Right atrium auricular region (tissue), 2 donors: ENCODE data around the gene FZR1. TPM values are rescaled to one million over a fixed set of nuclear protein-coding genes. Genes with fewer than 3 reads are reported as not detected.
A peak's percentile ranks its signal among the peaks of the same experiment; 100 is the strongest.

ENCODE experiments used
- DNase-seq: peaks from one replicate; pipeline ENCODE4 v3.0.0-alpha.2; 2019; ENCODE audit warnings: low spot score
- H3K27ac ChIP-seq, 2 donors: fragments of 200-600 bp; sonication (generic); 1 replicate in 1 of 2; 2 replicates in 1 of 2; pipeline ENCODE4 v1.5.1; 2016 to 2019
- H3K27me3 ChIP-seq, 2 donors: fragments of 200-600 bp; sonication (generic); one replicate each; pipeline versions ENCODE4 v1.5.1 to v1.6.0; 2017 to 2019
- H3K36me3 ChIP-seq: fragments of 200-600 bp; sonication (generic); one replicate; pipeline ENCODE4 v1.5.1; 2016
- H3K4me1 ChIP-seq, 2 donors: fragments of 200-600 bp; sonication (generic); one replicate each; pipeline versions ENCODE4 v1.5.1 to v1.6.0; 2017 to 2019
- H3K4me3 ChIP-seq, 2 donors: fragments of 200-600 bp; sonication (generic); 1 replicate in 1 of 2; 2 replicates in 1 of 2; pipeline ENCODE4 v1.5.1; 2017 to 2019; ENCODE audit warnings: mild to moderate bottlenecking in 1 of 2, moderate library complexity in 1 of 2
- H3K9me3 ChIP-seq, 2 donors: fragments of 200-600 bp; sonication (generic); one replicate each; pipeline ENCODE4 v1.5.1; 2019
- total RNA-seq, 2 donors: library from RNA; depleted of rRNA; stranded (reverse); fragments of >200 nt; gene quantifications; one replicate each; pipeline ENCODE4 v1.1.0, GENCODE V29; 2016
- TF ChIP-seq, protein P1 (sequence below), 2 donors: fragments of 200-600 bp; sonication (generic); IDR thresholded peaks; one replicate each; pipeline ENCODE4 v1.5.1; 2019; ENCODE audit warnings: antibody characterized with exemption in 2 of 2

The FZR1 gene
- total RNA-seq, 2 donors from 2014 or later: 20.6 to 21.7 TPM

DNA sequence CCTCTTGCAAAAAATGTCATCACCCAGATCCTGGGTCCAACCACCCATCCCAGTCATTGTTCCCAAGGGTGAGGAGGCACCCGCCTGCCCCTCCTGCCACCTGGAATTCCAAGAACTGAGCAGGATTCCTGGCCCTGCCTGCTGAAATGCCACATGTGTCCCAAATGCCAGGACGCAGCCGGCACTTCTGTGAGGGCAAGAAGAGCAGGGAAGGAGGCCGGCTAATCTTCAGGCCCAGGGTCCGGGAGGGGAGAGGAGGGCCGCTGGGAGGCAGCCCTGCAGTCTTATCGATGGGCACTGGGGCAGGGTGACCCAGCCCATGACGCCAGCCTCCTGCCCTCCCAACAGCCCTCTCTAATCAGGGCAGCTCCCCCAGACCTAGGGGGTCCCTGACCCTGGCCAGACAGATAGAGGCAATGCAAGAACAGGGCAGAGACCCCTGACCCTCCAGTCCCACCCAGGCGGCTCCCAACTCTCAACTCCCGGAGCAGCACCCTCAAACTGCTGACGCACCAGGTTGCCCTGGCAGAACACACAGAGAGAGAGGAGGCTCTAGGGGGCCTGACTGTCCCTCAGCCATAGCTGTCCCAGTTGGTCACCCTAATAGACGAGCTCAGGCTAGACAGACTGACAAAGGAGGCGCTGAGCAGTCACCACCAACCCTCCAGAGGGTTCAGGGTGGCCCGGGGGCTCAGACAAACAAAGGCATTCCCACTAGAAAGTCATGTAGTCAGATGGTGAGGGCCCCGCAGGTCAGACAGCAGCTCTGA lies 49.7 kb downstream of the FZR1 start:
- TF ChIP-seq, protein P1, sequence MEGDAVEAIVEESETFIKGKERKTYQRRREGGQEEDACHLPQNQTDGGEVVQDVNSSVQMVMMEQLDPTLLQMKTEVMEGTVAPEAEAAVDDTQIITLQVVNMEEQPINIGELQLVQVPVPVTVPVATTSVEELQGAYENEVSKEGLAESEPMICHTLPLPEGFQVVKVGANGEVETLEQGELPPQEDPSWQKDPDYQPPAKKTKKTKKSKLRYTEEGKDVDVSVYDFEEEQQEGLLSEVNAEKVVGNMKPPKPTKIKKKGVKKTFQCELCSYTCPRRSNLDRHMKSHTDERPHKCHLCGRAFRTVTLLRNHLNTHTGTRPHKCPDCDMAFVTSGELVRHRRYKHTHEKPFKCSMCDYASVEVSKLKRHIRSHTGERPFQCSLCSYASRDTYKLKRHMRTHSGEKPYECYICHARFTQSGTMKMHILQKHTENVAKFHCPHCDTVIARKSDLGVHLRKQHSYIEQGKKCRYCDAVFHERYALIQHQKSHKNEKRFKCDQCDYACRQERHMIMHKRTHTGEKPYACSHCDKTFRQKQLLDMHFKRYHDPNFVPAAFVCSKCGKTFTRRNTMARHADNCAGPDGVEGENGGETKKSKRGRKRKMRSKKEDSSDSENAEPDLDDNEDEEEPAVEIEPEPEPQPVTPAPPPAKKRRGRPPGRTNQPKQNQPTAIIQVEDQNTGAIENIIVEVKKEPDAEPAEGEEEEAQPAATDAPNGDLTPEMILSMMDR (IDR thresholded peaks at IDR 0.05): no peak
- peaks cover 0 to 44% of the 10 kb centered on the region in 2 donors for H3K4me1 ChIP-seq
- no peaks in the 10 kb centered on the region for H3K36me3 ChIP-seq
- H3K27ac ChIP-seq: peak overlapping the region in 1 of 2 donors; percentile 84
- H3K9me3 ChIP-seq: no peaks in the 10 kb centered on the region
- H3K27me3 ChIP-seq: no peaks in the 10 kb centered on the region
- H3K4me3 ChIP-seq: peak overlapping the region; percentile 76 to 96
- no peak for DNase-seq

DNA sequence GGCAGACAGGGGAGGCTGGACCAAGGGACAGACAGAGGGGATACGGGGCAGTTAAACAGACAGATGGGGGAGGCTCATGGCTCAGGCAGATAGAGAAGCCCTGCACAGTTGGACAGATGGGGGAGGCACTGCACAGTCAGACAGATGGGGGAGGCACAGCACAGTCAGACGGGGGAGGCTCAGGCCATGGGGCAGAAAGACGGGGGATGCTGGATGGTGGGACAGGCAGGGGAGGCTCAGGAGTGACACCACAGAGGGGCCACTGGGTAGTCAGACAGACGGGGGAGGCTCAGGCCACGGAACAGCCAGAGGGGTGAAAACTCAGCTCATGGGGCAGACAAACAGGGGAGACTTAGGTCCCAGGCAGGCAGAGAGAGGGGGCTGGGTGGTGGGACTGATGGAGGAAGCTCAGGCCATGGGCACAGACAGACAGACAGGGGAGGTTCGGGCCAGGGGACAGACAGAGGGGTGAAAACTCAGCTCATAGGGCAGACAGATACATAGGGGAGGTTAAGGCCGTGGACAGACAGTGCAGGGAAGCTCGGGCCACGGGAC lies 50.4 kb downstream of the FZR1 start:
- TF ChIP-seq, protein P1 (IDR thresholded peaks at IDR 0.05): no peak
- Histone ChIP-seq H3K4me3 (peak overlapping the region; percentile 76 to 96), H3K27me3 (no peaks in the 10 kb centered on the region), H3K36me3 (no peaks in the 10 kb centered on the region), H3K4me1 (peaks cover 0 to 44% of the 10 kb centered on the region in 2 donors), H3K9me3 (no peaks in the 10 kb centered on the region), H3K27ac (peak overlapping the region in 1 of 2 donors; percentile 84)
- DNase-seq: no peak

DNA sequence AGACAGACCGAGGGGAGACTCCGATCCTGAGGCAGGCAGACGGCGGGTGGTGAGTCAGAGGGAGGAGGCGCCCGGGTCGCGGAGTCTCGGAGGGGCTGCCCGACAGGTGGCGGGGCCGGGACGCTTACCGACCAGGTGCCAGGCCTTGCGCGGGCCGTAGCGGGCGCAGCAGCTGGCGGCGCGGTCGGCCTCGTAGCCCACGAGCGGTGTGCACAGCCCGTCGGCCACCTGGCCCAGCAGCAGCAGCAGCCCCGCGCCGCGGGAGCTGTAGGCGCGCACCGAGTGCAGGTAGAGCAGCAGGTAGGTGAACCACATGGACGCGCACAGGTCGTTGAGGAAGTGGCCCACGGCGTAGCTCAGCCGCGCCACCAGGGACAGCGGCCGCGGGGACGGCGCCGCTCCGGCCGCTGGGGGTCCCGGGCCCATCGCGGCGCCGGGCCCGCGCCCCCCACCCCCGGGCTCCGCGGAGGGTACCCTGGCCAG lies 50.9 kb downstream of the FZR1 start:
- Histone ChIP-seq H3K4me1 (peaks cover 0 to 44% of the 10 kb centered on the region in 2 donors), H3K27ac (peak overlapping the region; percentile 82 to 84)
- no peak for DNase-seq

DNA sequence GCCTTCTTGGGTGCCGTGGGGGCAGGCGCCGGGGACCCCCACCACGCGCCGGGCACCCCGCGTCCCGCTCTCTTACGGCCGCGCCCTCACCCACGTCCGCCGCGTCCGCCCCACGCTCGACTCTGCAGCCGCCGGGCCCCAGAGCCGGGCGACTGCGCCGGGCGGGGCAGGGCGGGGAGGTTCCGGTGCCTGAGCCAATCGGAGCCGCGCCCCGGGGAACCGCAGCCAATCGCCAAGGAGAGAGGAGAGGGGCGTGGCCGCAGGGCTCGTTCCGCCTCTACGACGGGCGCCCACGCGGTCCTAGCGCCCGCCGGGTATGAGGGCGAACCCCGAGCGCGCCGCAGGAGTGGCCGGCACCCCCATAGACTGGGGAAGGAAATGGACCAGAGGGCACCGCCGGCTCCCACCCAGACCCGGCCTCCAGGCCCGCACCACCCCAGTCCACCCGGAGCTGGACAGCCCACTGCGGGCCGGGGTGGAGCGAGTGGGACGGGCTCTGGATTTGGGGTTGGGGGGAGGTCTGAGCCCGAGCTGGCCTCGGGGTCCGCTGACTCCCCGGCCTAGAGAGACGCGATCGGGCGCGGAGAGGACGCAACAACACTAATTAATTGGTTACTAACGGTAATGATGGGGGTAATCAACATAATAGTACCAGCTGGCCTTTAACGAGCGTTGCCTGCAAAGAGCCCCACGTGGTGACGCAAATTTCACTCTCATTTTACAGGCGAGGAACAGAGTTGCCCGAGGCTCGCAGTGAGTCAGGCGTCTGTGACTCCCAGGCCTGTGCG lies 51.5 kb downstream of the FZR1 start, which contains the start of gene MFSD12:
Gene MFSD12 (minus strand): TSS at position 126 of the 788 bp plus-strand sequence. CDS start 183 bp downstream, outside the sequence.
- peak within 1 kb of the TSS; percentile 76 to 96 for H3K4me3 ChIP-seq
- H3K9me3 ChIP-seq: no peaks in the 10 kb centered on the region
- H3K36me3 ChIP-seq: no peaks in the 10 kb centered on the region
- peak; percentile 93 for DNase-seq
- H3K27me3 ChIP-seq: no peaks in the 10 kb centered on the region
- peak within 1 kb of the TSS; percentile 82 to 84 for H3K27ac ChIP-seq
- peaks cover 0 to 41% of the 10 kb centered on the region in 2 donors for H3K4me1 ChIP-seq
- TF ChIP-seq, protein P1 (IDR thresholded peaks at IDR 0.05): no peak

More for the DNA sequence above, 50.9 kb downstream of the FZR1 start:
- no peaks in the 10 kb centered on the region for H3K9me3 ChIP-seq
- H3K36me3 ChIP-seq: no peaks in the 10 kb centered on the region
- peak overlapping the region; percentile 76 to 96 for H3K4me3 ChIP-seq
- TF ChIP-seq, protein P1 (IDR thresholded peaks at IDR 0.05): no peak
- H3K27me3 ChIP-seq: no peaks in the 10 kb centered on the region

DNA sequence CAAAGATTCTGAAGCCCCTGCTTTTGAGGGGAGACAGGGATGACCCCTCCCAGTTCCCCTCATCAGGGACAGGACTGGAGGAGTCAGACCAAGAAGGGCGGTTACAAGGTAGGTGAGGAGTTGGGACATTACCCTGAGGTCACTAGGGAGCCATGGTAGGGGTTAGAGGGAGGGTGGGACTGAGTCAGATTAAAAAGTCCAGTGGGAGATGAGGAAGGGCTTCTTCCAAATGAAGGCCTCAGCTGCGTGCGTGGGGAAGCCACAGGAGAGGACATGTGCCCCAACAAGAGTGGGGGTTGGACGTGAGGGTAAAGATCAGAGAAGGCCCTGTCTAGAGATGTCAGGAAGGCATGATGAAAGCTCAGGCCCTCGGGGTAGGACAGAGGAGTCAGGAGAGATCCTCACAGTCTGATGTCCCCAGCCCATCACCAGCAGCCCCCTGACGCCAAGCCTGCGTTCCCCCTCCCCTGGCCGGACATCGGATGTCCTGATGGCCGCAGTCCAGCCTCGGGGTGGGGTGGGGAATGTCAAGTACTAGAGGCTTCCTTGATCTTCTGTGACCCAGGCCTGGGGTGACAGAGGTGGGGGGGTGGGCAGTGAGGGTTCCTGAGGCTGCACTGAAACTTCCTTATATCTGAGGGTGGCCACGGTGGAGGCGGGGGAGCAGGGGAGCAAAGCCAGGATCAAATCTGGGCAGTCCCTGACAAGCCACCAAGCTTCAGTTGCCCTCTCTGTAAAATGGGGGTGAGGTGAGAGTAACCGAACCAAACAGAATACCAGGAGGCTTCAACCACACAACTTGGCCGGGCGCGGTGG lies 57.8 kb downstream of the FZR1 start:
- TF ChIP-seq, protein P1 (IDR thresholded peaks at IDR 0.05): no peak
- no peak for DNase-seq

More for the DNA sequence above, 57.8 kb downstream of the FZR1 start:
- Histone ChIP-seq H3K27me3 (no peaks in the 10 kb centered on the region), H3K27ac (no peak overlapping the region), H3K9me3 (no peaks in the 10 kb centered on the region), H3K4me3 (no peak overlapping the region), H3K36me3 (no peaks in the 10 kb centered on the region), H3K4me1 (no peaks in the 10 kb centered on the region)
